ENCODE measurements around the gene SMAD3. TPM values are rescaled to one million over a fixed set of nuclear protein-coding genes. Genes with fewer than 3 reads are reported as not detected.

Gene SMAD3
- total RNA-seq, 1 experiment from 2014 or later, result 89.2 TPM

- Histone ChIP-seq H4K20me1 (ENCODE audit: insufficient read depth) (no peaks in the 10 kb centered on the region), H3K9me2 (ENCODE audit: insufficient read depth) (no peaks in the 10 kb centered on the region), H3K79me2 (ENCODE audit: insufficient read depth, low read length) (no peaks in the 10 kb centered on the region), H3K4me3 (replicated peaks in 1 of 2; ENCODE audit: low read depth in 1 of 2, low read length in 2 of 2) (no peak overlapping the region), H3K4me1 (ENCODE audit: control insufficient read depth in 1 of 2, insufficient read depth in 2 of 2, low read length in 2 of 2) (peaks cover 0 to 18% of the 10 kb centered on the region in 2 experiments), H2AFZ (ENCODE audit: low read depth, low read length, poor library complexity, severe bottlenecking) (no peak overlapping the region), H3K27me3 (ENCODE audit: insufficient read depth, low read length) (no peaks in the 10 kb centered on the region), H3K4me2 (ENCODE audit: low read length) (no peak overlapping the region), H3K27ac (ENCODE audit: low read depth, low read length) (no peak overlapping the region), H3K36me3 (ENCODE audit: control insufficient read depth in 1 of 2, insufficient read depth in 2 of 2, low read length in 2 of 2) (no peaks in the 10 kb centered on the region), H3K9me3 (ENCODE audit: control insufficient read depth in 1 of 2, insufficient read depth in 1 of 2, low read depth in 1 of 2, low read length in 2 of 2) (no peaks in the 10 kb centered on the region), H3K9ac (ENCODE audit: low read length) (no peak overlapping the region; the same call in 1 of the 2 replicates)
- intact Hi-C loops (cut with micrococcal nuclease), result no loop called here
- CTCF ChIA-PET, result no interaction called here
- DNase-seq (ENCODE audit: low read depth, low spot score), result no peak
- TF ChIP-seq ELF1 (IDR thresholded peaks at IDR 0.05; ENCODE audit: borderline replicate concordance, low read depth) (no peak), FOSL1 (IDR thresholded peaks at IDR 0.05; ENCODE audit: low read depth) (no peak), ZFX (IDR thresholded peaks at IDR 0.05) (no peak), YY1 (IDR thresholded peaks at IDR 0.05; ENCODE audit: extremely low read depth, insufficient replicate concordance, low read depth, low read length) (no peak), RAD21 (IDR thresholded peaks at IDR 0.05; ENCODE audit: low read depth) (no peak), CTCF (IDR thresholded peaks at IDR 0.05 in 2 of 3, conservative IDR thresholded peaks at IDR 0.05 in 1 of 3; ENCODE audit: borderline replicate concordance in 1 of 3, insufficient read depth in 1 of 3, low read depth in 2 of 3, low read length in 2 of 3) (no peak), POLR2A (IDR thresholded peaks at IDR 0.05; ENCODE audit: borderline replicate concordance, extremely low read depth, insufficient read depth, insufficient read length) (no peak)
- POLR2A ChIA-PET, result interaction anchor here (1.2 kb wide), 1 partner anchor 11 kb away, joined by 4 read pairs; no protein-coding TSS in a partner anchor
- BruUV-seq (replicated peaks), result no TSS peak
- RAD21 ChIA-PET (ENCODE audit: low non-redundant PET in 1 of 2, low total read pairs in 2 of 2, uncharacterized antibody in 2 of 2, unreplicated experiment in 2 of 2), result interaction anchor here in 1 of 2 experiments (1.0 to 1.4 kb wide), 2 partner anchors 8 to 11 kb away, joined by 3 read pairs; no protein-coding TSS in a partner anchor
- ATAC-seq, result no peak
Measured at GRCh38 chr15:67038736-67039135, 26.7 kb upstream of the SMAD3 start.
